Activated CD8-positive, alpha-beta T cell treated with anti-CD3 and anti-CD28 coated beads for 36 hours (primary cell): Measurements from ENCODE around the gene ME3. TPM values are rescaled to one million over a fixed set of nuclear protein-coding genes. Genes with fewer than 3 reads are reported as not detected.

ENCODE experiments used
- ATAC-seq: fragments of 200-7000 bp; cut with Tn5 transposase; one replicate; pipeline ENCODE4 v1.10.0; 2021; ENCODE audit warnings: mild to moderate bottlenecking, moderate library complexity
- CTCF ChIA-PET: fragments of 350-600 bp; sonication (Branson Sonifier 250); formaldehyde crosslinking; loops from one replicate; lab custom pipeline; 2021; ENCODE audit warnings: antibody characterized with exemption; lab: Charles Lee
- POLR2A ChIA-PET: fragments of 350-600 bp; sonication (Branson Sonifier 250); formaldehyde crosslinking; loops from one replicate; lab custom pipeline; 2021; ENCODE audit warnings: antibody characterized with exemption; lab: Charles Lee
- DNase-seq: peaks from one replicate; pipeline ENCODE4 v3.0.0-alpha.2; 2020
- H3K27ac Mint-ChIP-seq: one replicate; pipeline ENCODE4 v1.8.0; 2021; ENCODE audit warnings: mild to moderate bottlenecking, mixed read lengths
- H3K27me3 Mint-ChIP-seq: one replicate; pipeline ENCODE4 v1.8.0; 2021; ENCODE audit warnings: mixed read lengths
- H3K36me3 Mint-ChIP-seq: one replicate; pipeline ENCODE4 v1.8.0; 2021; ENCODE audit warnings: low read depth, mixed read lengths
- H3K4me1 Mint-ChIP-seq: one replicate; pipeline ENCODE4 v1.8.0; 2021; ENCODE audit warnings: low read depth, mixed read lengths
- H3K4me3 Mint-ChIP-seq: one replicate; pipeline ENCODE4 v1.8.0; 2021; ENCODE audit warnings: mild to moderate bottlenecking, moderate library complexity, mixed read lengths
- H3K9me3 Mint-ChIP-seq: one replicate; pipeline ENCODE4 v1.8.0; 2021; ENCODE audit warnings: mixed read lengths
- intact Hi-C: fragments of 100-400 bp; cut with micrococcal nuclease; formaldehyde crosslinking; loops from one replicate; pipeline ENCODE4 v1.10.0; 2022
- total RNA-seq, 2 experiments: library from RNA; stranded (reverse); gene quantifications; one replicate each; pipeline ENCODE4 v1.2.3, GENCODE V29; 2021
- TF ChIP-seq, protein P1 (sequence below): fragments of 200-600 bp; IDR thresholded peaks from one replicate; pipeline ENCODE4 v1.8.0; 2022; ENCODE audit warnings: antibody characterized with exemption, mild to moderate bottlenecking

Gene ME3
- total RNA-seq, 2 experiments from 2014 or later: 5.0 to 6.2 TPM

- ATAC-seq: no peak
- CTCF ChIA-PET: interaction anchor here (0.5 kb wide), 1 partner anchor 710 kb away, joined by 3 read pairs; no protein-coding TSS in a partner anchor
- TF ChIP-seq, protein P1, sequence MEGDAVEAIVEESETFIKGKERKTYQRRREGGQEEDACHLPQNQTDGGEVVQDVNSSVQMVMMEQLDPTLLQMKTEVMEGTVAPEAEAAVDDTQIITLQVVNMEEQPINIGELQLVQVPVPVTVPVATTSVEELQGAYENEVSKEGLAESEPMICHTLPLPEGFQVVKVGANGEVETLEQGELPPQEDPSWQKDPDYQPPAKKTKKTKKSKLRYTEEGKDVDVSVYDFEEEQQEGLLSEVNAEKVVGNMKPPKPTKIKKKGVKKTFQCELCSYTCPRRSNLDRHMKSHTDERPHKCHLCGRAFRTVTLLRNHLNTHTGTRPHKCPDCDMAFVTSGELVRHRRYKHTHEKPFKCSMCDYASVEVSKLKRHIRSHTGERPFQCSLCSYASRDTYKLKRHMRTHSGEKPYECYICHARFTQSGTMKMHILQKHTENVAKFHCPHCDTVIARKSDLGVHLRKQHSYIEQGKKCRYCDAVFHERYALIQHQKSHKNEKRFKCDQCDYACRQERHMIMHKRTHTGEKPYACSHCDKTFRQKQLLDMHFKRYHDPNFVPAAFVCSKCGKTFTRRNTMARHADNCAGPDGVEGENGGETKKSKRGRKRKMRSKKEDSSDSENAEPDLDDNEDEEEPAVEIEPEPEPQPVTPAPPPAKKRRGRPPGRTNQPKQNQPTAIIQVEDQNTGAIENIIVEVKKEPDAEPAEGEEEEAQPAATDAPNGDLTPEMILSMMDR: no peak
- Mint-ChIP-seq H3K4me3 (no peak overlapping the region), H3K27me3 (peaks cover 5% of the 10 kb centered on the region), H3K27ac (no peak overlapping the region), H3K4me1 (no peaks in the 10 kb centered on the region), H3K9me3 (no peaks in the 10 kb centered on the region), H3K36me3 (no peaks in the 10 kb centered on the region)
- intact Hi-C loops: no loop called here
- POLR2A ChIA-PET: interaction anchor here (1.4 kb wide), 1 partner anchor 14 kb away, joined by 3 read pairs; no protein-coding TSS in a partner anchor
- DNase-seq: no peak
Observed at GRCh38 chr11:86519064-86519911, 153.1 kb downstream of the ME3 start.

- CTCF ChIA-PET: no interaction called here
- no peaks in the 10 kb centered on the region for H3K36me3 Mint-ChIP-seq
- intact Hi-C loops: no loop called here
- H3K4me3 Mint-ChIP-seq: no peak overlapping the region
- no peaks in the 10 kb centered on the region for H3K9me3 Mint-ChIP-seq
- POLR2A ChIA-PET: no interaction called here
- TF ChIP-seq, protein P1: no peak
- no peak overlapping the region for H3K27ac Mint-ChIP-seq
- H3K4me1 Mint-ChIP-seq: no peaks in the 10 kb centered on the region
- ATAC-seq (no peak), DNase-seq (no peak)
- peaks cover 5% of the 10 kb centered on the region for H3K27me3 Mint-ChIP-seq
Observed at GRCh38 chr11:86518211-86518610, 154.2 kb downstream of the ME3 start.

DNA sequence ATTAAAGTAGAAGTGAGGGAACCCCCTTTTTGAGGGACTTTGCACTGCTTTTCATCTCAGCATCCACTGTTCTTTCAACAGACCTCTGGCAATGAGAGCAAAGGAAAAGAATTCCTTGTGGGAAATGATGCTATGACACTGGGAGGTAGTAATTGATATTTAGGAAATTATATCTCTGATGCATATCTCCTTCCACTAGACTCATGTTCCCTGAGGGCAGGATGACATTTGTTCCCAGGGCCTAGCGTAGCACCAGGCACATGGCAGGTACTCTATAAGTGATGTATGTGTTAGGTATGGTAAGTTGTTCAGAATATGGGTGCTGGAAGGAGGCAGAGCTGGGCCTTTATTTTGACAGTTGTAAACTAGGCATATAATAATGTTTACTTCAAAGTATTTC, 154.9 kb downstream of the ME3 start:
- H3K4me3 Mint-ChIP-seq: no peak overlapping the region
- POLR2A ChIA-PET: no interaction called here
- DNase-seq (no peak), ATAC-seq (no peak)
- H3K36me3 Mint-ChIP-seq: no peaks in the 10 kb centered on the region
- H3K27ac Mint-ChIP-seq: no peak overlapping the region
- intact Hi-C loops: no loop called here
- CTCF ChIA-PET: no interaction called here
- H3K9me3 Mint-ChIP-seq: no peaks in the 10 kb centered on the region
- TF ChIP-seq, protein P1: no peak
- peaks cover 5% of the 10 kb centered on the region for H3K27me3 Mint-ChIP-seq
- no peaks in the 10 kb centered on the region for H3K4me1 Mint-ChIP-seq

GRCh38 chr11:86515297-86516094, 156.9 kb downstream of the ME3 start:
- no peaks in the 10 kb centered on the region for H3K4me1 Mint-ChIP-seq
- H3K4me3 Mint-ChIP-seq: no peak overlapping the region
- ATAC-seq (no peak), DNase-seq (no peak)
- TF ChIP-seq, protein P1: no peak
- no peak overlapping the region for H3K27ac Mint-ChIP-seq
- ChIA-PET CTCF (interaction anchor here (1.3 to 2.0 kb wide), 2 partner anchors 11 to 93 kb away, joined by 3 to 11 read pairs; no protein-coding TSS in a partner anchor), POLR2A (no interaction called here)
- H3K27me3 Mint-ChIP-seq: peaks cover 2% of the 10 kb centered on the region
- intact Hi-C loops: no loop called here
- no peaks in the 10 kb centered on the region for H3K36me3 Mint-ChIP-seq
- no peaks in the 10 kb centered on the region for H3K9me3 Mint-ChIP-seq
